ENCODE measurements around the gene GTPBP3.

DNA sequence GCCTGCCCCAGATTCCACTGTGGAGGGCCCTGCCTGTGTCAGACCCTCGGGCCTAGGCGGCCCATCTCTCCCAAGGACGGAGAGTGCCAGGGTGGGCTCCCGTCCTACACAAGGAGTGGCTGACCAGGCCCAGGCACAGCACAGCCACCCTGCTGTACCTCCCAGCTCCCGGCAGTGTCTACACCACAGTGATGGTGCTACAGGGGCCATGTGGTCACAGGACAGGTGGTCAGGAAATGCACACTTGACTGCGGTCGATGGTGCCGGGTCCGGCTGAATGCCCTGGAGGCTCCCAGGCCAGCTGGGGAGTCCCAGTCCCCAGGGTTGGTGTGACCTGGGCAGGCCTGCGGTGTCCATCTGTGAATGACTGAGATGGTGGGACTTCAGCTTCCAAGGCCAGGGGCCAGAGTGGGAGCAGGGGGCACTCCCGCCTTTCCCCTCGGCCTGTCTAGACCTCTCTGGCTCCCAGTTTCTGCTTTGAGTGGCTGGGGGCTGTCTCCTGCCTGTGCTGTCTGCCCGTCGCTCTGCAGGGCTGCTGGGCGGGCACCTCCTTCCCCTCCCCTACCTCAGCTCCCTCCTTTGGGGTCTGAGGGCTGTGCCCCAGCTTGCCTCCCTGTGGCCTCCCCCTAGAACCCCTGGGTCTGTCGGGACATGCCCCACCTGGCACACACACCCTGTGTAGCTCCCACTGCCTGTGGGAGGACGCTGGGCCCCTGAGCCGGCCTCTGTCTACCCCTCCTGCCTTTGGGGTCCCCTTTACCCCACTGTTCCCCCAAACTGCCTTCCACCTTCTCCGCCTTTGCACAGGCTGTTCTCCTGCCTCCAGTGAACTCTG is 15.5 kb upstream of the GTPBP3 start:
- TF ChIP-seq, protein P1, sequence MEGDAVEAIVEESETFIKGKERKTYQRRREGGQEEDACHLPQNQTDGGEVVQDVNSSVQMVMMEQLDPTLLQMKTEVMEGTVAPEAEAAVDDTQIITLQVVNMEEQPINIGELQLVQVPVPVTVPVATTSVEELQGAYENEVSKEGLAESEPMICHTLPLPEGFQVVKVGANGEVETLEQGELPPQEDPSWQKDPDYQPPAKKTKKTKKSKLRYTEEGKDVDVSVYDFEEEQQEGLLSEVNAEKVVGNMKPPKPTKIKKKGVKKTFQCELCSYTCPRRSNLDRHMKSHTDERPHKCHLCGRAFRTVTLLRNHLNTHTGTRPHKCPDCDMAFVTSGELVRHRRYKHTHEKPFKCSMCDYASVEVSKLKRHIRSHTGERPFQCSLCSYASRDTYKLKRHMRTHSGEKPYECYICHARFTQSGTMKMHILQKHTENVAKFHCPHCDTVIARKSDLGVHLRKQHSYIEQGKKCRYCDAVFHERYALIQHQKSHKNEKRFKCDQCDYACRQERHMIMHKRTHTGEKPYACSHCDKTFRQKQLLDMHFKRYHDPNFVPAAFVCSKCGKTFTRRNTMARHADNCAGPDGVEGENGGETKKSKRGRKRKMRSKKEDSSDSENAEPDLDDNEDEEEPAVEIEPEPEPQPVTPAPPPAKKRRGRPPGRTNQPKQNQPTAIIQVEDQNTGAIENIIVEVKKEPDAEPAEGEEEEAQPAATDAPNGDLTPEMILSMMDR (IDR thresholded peaks at IDR 0.05; ENCODE audit: control extremely low read depth in 1 of 3, insufficient read depth in 1 of 3, low read depth in 1 of 3, low read length in 3 of 3) = no peak
- TF ChIP-seq TCF12 (IDR thresholded peaks at IDR 0.05; ENCODE audit: low read depth, low read length) = no peak
- no peak for TF ChIP-seq CREB1 (IDR thresholded peaks at IDR 0.05)
- no peak for TF ChIP-seq SP1 (IDR thresholded peaks at IDR 0.05; ENCODE audit: low read depth, low read length)
- TF ChIP-seq EZH2 (IDR thresholded peaks at IDR 0.05; ENCODE audit: low read depth, low read length, severe bottlenecking) = no peak
- TF ChIP-seq YY1 (IDR thresholded peaks at IDR 0.05; ENCODE audit: low read depth, low read length) = no peak
- no peak for TF ChIP-seq TBP (IDR thresholded peaks at IDR 0.05; ENCODE audit: low read depth, low read length)
- TF ChIP-seq POLR2A (IDR thresholded peaks at IDR 0.05; ENCODE audit: control extremely low read depth in 1 of 2, low read depth in 2 of 2, low read length in 2 of 2) = peak in 1 of 2 experiments; percentile 65; a peak in 1 of 3 replicates
- TF ChIP-seq RFX5 (IDR thresholded peaks at IDR 0.05; ENCODE audit: borderline replicate concordance, low read depth, low read length) = no peak
- no peak for TF ChIP-seq ATF2 (IDR thresholded peaks at IDR 0.05; ENCODE audit: low read length)
- TF ChIP-seq ZNF274 (IDR thresholded peaks at IDR 0.05; ENCODE audit: borderline replicate concordance, extremely low read depth, low read length) = no peak
